A549 (cell line): ENCODE results near the gene AHSG.

Experiments used
- HDAC2 ChIP-seq: fragments of 200-600 bp; sonication (generic); IDR thresholded peaks from 2 replicates; pipeline ENCODE4 v1.6.1; 2016
- MAX ChIP-seq: IDR thresholded peaks from 2 replicates; pipeline ENCODE4 v1.6.1; 2012
- POLR2A ChIP-seq: IDR thresholded peaks from 2 replicates; pipeline ENCODE4 v1.6.1; 2012; ENCODE audit warnings: mild to moderate bottlenecking, low read length
- RCOR1 ChIP-seq: fragments of 150-350 bp; IDR thresholded peaks from 2 replicates; pipeline ENCODE4 v1.6.1; 2014; ENCODE audit warnings: antibody characterized with exemption, low read length, low read depth
- TF ChIP-seq, protein P1 (sequence below): fragments of >200 bp; sonication (Bioruptor Twin); formaldehyde crosslinking; IDR thresholded peaks from 3 replicates; pipeline ENCODE4 v1.5.1; 2016

- TF ChIP-seq, protein P1, sequence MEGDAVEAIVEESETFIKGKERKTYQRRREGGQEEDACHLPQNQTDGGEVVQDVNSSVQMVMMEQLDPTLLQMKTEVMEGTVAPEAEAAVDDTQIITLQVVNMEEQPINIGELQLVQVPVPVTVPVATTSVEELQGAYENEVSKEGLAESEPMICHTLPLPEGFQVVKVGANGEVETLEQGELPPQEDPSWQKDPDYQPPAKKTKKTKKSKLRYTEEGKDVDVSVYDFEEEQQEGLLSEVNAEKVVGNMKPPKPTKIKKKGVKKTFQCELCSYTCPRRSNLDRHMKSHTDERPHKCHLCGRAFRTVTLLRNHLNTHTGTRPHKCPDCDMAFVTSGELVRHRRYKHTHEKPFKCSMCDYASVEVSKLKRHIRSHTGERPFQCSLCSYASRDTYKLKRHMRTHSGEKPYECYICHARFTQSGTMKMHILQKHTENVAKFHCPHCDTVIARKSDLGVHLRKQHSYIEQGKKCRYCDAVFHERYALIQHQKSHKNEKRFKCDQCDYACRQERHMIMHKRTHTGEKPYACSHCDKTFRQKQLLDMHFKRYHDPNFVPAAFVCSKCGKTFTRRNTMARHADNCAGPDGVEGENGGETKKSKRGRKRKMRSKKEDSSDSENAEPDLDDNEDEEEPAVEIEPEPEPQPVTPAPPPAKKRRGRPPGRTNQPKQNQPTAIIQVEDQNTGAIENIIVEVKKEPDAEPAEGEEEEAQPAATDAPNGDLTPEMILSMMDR = no peak
- no peak for TF ChIP-seq MAX
- no peak for TF ChIP-seq RCOR1
- no peak for TF ChIP-seq HDAC2
- no peak for TF ChIP-seq POLR2A
Measured at GRCh38 chr3:186598108-186598784, 14.6 kb upstream of the AHSG start.
